ENCODE results near the gene CNBD2. TPM values are rescaled to one million over a fixed set of nuclear protein-coding genes. Genes with fewer than 3 reads are reported as not detected.
A peak's percentile ranks its signal among the peaks of the same experiment; 100 is the strongest.
"Not testable (repeated sequence)": the region's sequence is repeated elsewhere in the genome, so short reads cannot be mapped to it uniquely, and the experiment has no call there.

CNBD2 gene
- total and polyA plus RNA-seq, 4 experiments from 2014 or later = 6.7 to 8.2 (median 7.5) TPM

DNA sequence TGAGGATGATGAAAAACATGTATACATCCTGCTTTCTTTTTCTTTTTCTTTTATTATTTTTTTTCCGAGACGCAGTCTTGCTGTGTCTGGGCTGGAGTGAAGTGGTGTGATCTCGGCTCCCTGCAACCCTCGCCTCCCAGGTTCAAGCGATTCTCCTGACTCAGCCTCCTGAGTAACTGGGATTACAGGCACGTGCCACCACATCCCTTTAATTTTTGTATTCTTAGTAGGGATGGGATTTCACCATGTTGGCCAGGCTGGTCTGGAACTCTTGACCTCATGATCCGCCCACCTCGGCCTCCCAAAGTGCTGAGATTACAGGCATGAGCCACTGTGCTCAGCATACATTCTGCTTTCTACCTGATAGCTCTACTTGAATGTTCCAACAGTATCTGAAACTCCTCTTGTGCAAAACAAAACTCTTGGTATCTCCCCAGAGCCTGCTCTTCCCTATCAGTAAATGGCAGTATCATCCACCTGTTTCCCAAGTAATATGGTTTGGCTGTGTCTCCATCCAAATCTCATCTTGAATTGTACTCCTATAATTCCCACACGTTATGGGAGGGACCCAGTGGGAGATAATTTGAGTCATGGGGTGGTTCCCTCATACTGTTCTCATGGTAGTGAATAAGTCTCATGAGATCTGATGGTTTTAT, 85.6 kb downstream of the CNBD2 start:
- intact Hi-C loops (cut with micrococcal nuclease); H3K9me3 ChIP-seq (ENCODE audit: control insufficient read depth in 1 of 2, low read length in 2 of 2); H3K4me3 ChIP-seq (ENCODE audit: low read length in 2 of 2); H3K9me3 Mint-ChIP-seq; H3K4me3 Mint-ChIP-seq; H3K27me3 ChIP-seq (ENCODE audit: insufficient read depth, low read length); H3K27ac ChIP-seq (ENCODE audit: low read depth, low read length); H3K27me3 Mint-ChIP-seq; H3K4me1 ChIP-seq (ENCODE audit: insufficient read depth, low read length); DNase-seq; POLR2A ChIA-PET (ENCODE audit: partially characterized antibody); CTCF ChIA-PET (ENCODE audit: partially characterized antibody); H3K36me3 ChIP-seq (ENCODE audit: insufficient read depth, low read length): not testable (repeated sequence)
- Mint-ChIP-seq H3K36me3 (peaks cover under 1 to 11% of the 10 kb centered on the region in 2 donors), H3K27ac (peak overlapping the region in 1 of 7 donors; percentile 35), H3K4me1 (peaks cover 11 to 21% (median 17%) of the 10 kb centered on the region in 4 donors)

DNA sequence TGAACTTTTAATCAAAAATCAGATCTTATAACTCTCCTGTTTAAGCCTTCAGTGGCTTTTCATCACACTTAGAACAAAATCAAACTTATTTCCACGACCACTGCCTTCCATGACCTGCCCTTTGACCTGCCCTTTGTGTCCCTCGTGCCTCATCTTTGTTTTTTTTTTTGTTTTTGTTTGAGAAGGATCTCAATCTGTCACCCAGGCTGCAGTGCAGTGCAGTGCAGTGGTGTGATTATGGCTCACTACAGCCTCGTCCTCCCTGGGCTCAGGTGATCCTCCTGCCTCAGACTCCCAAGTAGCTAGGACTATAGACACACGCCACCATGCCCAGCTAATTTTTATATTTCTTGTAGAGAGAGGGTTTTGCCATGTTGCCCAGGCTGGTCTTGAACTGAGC, 86.8 kb downstream of the CNBD2 start:
- Mint-ChIP-seq H3K9me3 (no peaks in the 10 kb centered on the region), H3K27ac (no peak overlapping the region), H3K4me3 (no peak overlapping the region), H3K36me3 (peaks cover 0 to 2% of the 10 kb centered on the region in 2 donors), H3K4me1 (peaks cover 6 to 12% (median 10%) of the 10 kb centered on the region in 4 donors), H3K27me3 (peaks cover 3% of the 10 kb centered on the region in 2 donors)
- POLR2A ChIA-PET (ENCODE audit: partially characterized antibody) = no interaction called here
- no peaks in the 10 kb centered on the region for H3K9me3 ChIP-seq (ENCODE audit: control insufficient read depth in 1 of 2, low read length in 2 of 2)
- no peaks in the 10 kb centered on the region for H3K36me3 ChIP-seq (ENCODE audit: insufficient read depth, low read length)
- no peaks in the 10 kb centered on the region for H3K27me3 ChIP-seq (ENCODE audit: insufficient read depth, low read length)
- intact Hi-C loops (cut with micrococcal nuclease) = no loop called here
- DNase-seq = no peak
- CTCF ChIA-PET (ENCODE audit: partially characterized antibody) = no interaction called here
- no peak overlapping the region for H3K27ac ChIP-seq (ENCODE audit: low read depth, low read length)
- H3K4me3 ChIP-seq (ENCODE audit: low read length in 2 of 2) = no peak overlapping the region
- peaks cover 9% of the 10 kb centered on the region for H3K4me1 ChIP-seq (ENCODE audit: insufficient read depth, low read length)

DNA sequence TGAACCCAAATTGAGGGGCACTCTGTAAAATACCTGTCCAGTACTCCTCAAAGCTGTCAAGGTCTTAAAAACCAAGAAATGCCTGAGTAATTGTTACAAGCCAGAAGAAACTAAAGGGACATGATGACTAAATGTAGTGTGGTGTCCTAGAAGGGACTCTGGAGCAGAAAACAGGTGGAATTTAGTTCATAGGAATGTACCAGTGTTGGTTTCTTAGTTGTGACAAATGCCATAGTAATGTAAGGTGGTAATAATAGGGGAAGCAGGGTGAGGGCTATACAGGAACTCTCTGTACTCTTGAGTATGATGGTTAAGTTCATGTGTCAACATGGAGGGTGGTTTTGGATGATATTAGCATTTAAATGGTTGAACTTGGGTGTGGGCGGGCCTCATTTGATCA, 92.3 kb downstream of the CNBD2 start:
- Histone ChIP-seq H3K36me3 (ENCODE audit: insufficient read depth, low read length) (no peaks in the 10 kb centered on the region), H3K4me3 (ENCODE audit: low read length in 2 of 2) (no peak overlapping the region), H3K4me1 (ENCODE audit: insufficient read depth, low read length) (peaks cover 11% of the 10 kb centered on the region), H3K27me3 (ENCODE audit: insufficient read depth, low read length) (no peaks in the 10 kb centered on the region), H3K27ac (ENCODE audit: low read depth, low read length) (no peak overlapping the region), H3K9me3 (ENCODE audit: control insufficient read depth in 1 of 2, low read length in 2 of 2) (no peaks in the 10 kb centered on the region)
- intact Hi-C loops (cut with micrococcal nuclease) = loop anchor here (10.0 kb wide), 1 partner anchor 66 kb away; no protein-coding TSS in a partner anchor
- H3K27ac Mint-ChIP-seq = no peak overlapping the region
- H3K36me3 Mint-ChIP-seq = peaks cover 0 to 4% of the 10 kb centered on the region in 2 donors
- H3K9me3 Mint-ChIP-seq = no peaks in the 10 kb centered on the region
- no peaks in the 10 kb centered on the region for H3K27me3 Mint-ChIP-seq
- H3K4me3 Mint-ChIP-seq = peak overlapping the region in 1 of 8 donors; percentile 37
- peaks cover 0 to 5% (median 3%) of the 10 kb centered on the region in 4 donors for H3K4me1 Mint-ChIP-seq
- ChIA-PET CTCF (ENCODE audit: partially characterized antibody) (no interaction called here), POLR2A (ENCODE audit: partially characterized antibody) (no interaction called here)
- no peak for DNase-seq

DNA sequence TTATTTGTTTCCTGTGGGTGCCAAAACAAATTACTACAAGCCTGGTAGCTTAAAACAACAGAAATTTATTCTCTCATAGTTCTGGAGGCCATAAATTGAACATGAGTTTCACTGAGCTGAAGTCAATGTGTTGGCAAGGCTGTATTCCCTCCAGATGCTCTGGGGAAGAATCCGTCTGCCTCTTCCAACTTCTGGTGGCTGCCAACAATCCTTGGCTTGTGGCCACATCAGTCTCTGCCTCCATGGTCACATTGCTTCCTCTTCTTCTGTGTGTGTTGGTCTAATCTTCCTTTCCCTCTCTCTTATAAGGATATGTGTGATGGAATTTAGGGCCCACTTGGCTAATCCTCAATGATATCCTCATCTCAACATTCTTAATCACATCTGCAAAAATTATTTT, 93.4 kb downstream of the CNBD2 start:
- intact Hi-C loops (cut with micrococcal nuclease) = loop anchor here (10.0 kb wide), 1 partner anchor 67 kb away; no protein-coding TSS in a partner anchor

DNA sequence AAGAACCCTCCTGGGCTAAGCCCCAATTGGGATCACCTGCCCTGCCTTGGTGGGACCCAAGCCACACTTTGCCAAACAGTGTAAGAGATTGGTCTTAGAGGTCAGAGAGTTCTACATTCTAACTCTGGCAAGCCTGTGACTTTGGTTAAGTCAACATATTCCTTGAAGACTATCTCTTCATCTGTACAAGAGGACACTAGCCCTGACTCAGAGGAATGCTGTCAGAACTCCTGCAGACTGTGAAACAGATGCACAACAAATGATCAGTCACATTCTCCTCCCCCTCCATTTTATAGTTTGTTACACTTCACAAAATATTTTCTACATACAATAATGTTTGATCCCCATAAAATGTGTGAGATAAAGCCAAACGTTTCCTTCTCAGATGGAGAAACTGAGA, 94.4 kb downstream of the CNBD2 start:
- Mint-ChIP-seq H3K4me3 (peak overlapping the region in 1 of 8 donors; percentile 35), H3K27me3 (peaks cover 0 to 3% of the 10 kb centered on the region in 2 donors), H3K4me1 (peaks cover 0 to 5% (median 4%) of the 10 kb centered on the region in 4 donors), H3K9me3 (no peaks in the 10 kb centered on the region), H3K27ac (no peak overlapping the region), H3K36me3 (peaks cover 0 to 4% of the 10 kb centered on the region in 2 donors)
- Histone ChIP-seq H3K27me3 (ENCODE audit: insufficient read depth, low read length) (no peaks in the 10 kb centered on the region), H3K4me3 (ENCODE audit: low read length in 2 of 2) (no peak overlapping the region), H3K36me3 (ENCODE audit: insufficient read depth, low read length) (no peaks in the 10 kb centered on the region), H3K4me1 (ENCODE audit: insufficient read depth, low read length) (peaks cover 11% of the 10 kb centered on the region), H3K9me3 (ENCODE audit: control insufficient read depth in 1 of 2, low read length in 2 of 2) (no peaks in the 10 kb centered on the region), H3K27ac (ENCODE audit: low read depth, low read length) (no peak overlapping the region)
- intact Hi-C loops (cut with micrococcal nuclease) = loop anchor here (10.0 kb wide), 1 partner anchor 68 kb away; no protein-coding TSS in a partner anchor
- DNase-seq = no peak
- ChIA-PET CTCF (ENCODE audit: partially characterized antibody) (no interaction called here), POLR2A (ENCODE audit: partially characterized antibody) (no interaction called here)

More for the DNA sequence above, 93.4 kb downstream of the CNBD2 start:
- no peaks in the 10 kb centered on the region for H3K27me3 ChIP-seq (ENCODE audit: insufficient read depth, low read length)
- POLR2A ChIA-PET (ENCODE audit: partially characterized antibody) = no interaction called here
- CTCF ChIA-PET (ENCODE audit: partially characterized antibody) = no interaction called here
- H3K27ac ChIP-seq (ENCODE audit: low read depth, low read length) = no peak overlapping the region
- Mint-ChIP-seq H3K27ac (no peak overlapping the region), H3K9me3 (no peaks in the 10 kb centered on the region), H3K36me3 (peaks cover 0 to 4% of the 10 kb centered on the region in 2 donors), H3K4me1 (peaks cover 0 to 5% (median 4%) of the 10 kb centered on the region in 4 donors), H3K4me3 (no peak overlapping the region), H3K27me3 (no peaks in the 10 kb centered on the region)
- peaks cover 11% of the 10 kb centered on the region for H3K4me1 ChIP-seq (ENCODE audit: insufficient read depth, low read length)
- no peaks in the 10 kb centered on the region for H3K36me3 ChIP-seq (ENCODE audit: insufficient read depth, low read length)
- H3K4me3 ChIP-seq (ENCODE audit: low read length in 2 of 2) = no peak overlapping the region
- H3K9me3 ChIP-seq (ENCODE audit: control insufficient read depth in 1 of 2, low read length in 2 of 2) = no peaks in the 10 kb centered on the region
- no peak for DNase-seq

DNA sequence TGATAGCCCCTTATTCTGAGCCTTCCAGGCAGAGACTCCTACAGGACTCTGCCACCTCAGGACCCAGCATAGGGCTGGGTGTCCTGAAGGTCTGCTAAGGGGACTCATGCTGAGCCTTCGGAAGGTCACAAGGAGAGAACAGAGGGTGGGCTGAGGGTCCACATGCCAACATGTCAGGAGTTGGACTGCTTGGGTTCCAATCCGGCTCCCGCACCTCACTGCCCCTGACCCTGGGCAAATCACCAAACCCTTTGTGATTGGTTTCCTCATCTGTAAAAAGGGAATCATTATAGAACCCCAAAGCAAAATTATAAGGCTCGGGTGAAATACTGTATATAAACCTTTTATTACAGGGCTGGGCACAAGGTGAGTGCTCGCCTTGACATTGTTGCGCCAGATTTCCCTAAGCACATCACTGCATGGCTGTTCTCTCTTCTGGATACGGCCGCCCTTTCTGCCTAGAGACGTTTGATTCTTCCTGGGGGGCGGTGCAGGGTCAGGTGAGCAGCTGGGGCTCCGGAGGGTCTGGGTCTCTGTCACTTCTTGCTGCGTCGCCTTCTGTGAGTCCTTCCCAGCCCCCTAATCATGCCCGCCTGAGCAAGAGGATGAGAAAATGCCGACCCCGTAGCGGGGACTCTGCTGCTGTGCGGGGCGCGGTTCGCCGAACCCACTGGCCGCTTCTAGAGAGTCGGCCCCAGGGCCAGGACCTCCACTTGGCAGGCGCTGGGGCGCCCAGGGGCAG, 95.7 kb downstream of the CNBD2 start:
- Mint-ChIP-seq H3K36me3 (peaks cover 0 to 4% of the 10 kb centered on the region in 2 donors), H3K4me1 (peaks cover 0 to 5% (median 4%) of the 10 kb centered on the region in 4 donors), H3K27ac (peak overlapping the region in 6 of 7 donors; percentile 67 to 96 (median 75))

More for the DNA sequence above, 95.7 kb downstream of the CNBD2 start:
- H3K27me3 ChIP-seq (ENCODE audit: insufficient read depth, low read length) = no peaks in the 10 kb centered on the region
- peak overlapping the region; percentile 45 for H3K27ac ChIP-seq (ENCODE audit: low read depth, low read length)
- H3K4me3 Mint-ChIP-seq = peak overlapping the region; percentile 75 to 91 (median 88)
- H3K9me3 ChIP-seq (ENCODE audit: control insufficient read depth in 1 of 2, low read length in 2 of 2) = no peaks in the 10 kb centered on the region
- ChIA-PET CTCF (ENCODE audit: partially characterized antibody) (interaction anchor here (1.1 to 1.8 kb wide), 2 partner anchors 71 to 110 kb away, joined by 6 read pairs; partner anchors contain the start of gene SCAND1), POLR2A (ENCODE audit: partially characterized antibody) (interaction anchor here (0.8 to 2.1 kb wide), 8 partner anchors 12 to 292 kb away, joined by 3 to 12 read pairs (median 4); partner anchors contain the start of genes PHF20 and SCAND1)
- H3K4me3 ChIP-seq (ENCODE audit: low read length in 2 of 2) = peak overlapping the region; percentile 47 to 75
- DNase-seq = no peak
- no peaks in the 10 kb centered on the region for H3K36me3 ChIP-seq (ENCODE audit: insufficient read depth, low read length)
- intact Hi-C loops (cut with micrococcal nuclease) = loop anchor here (1.0 to 10.0 kb wide), 2 partner anchors 13 to 69 kb away; no protein-coding TSS in a partner anchor
- peaks cover 11% of the 10 kb centered on the region for H3K4me1 ChIP-seq (ENCODE audit: insufficient read depth, low read length)
- no peaks in the 10 kb centered on the region for H3K9me3 Mint-ChIP-seq
- peaks cover 0 to 3% of the 10 kb centered on the region in 2 donors for H3K27me3 Mint-ChIP-seq

Measured in CD4-positive, alpha-beta memory T cell (primary cell).